K562 (cell line): ENCODE results near the gene ZGLP1. TPM values are rescaled to one million over a fixed set of nuclear protein-coding genes. Genes with fewer than 3 reads are reported as not detected.

Experiments used
- CAMTA2 ChIP-seq: fragments of 250-450 bp; sonication (Bioruptor Pico); conservative IDR thresholded peaks from 2 replicates; pipeline ENCODE4 v1.5.1; 2022
- HDAC1 ChIP-seq, 2 experiments: fragments of 450-650 bp; IDR thresholded peaks; 2 replicates each; pipeline ENCODE4 v1.6.1; 2016 to 2017; ENCODE audit warnings: inconsistent platforms in 1 of 2, mild to moderate bottlenecking in 1 of 2, moderate library complexity in 1 of 2
- ILF3 ChIP-seq: fragments of 450-650 bp; IDR thresholded peaks from 2 replicates; pipeline ENCODE4 v1.6.1; 2018; ENCODE audit warnings: antibody characterized with exemption, mild to moderate bottlenecking, moderate library complexity, borderline replicate concordance
- MLX ChIP-seq, 2 experiments: fragments of 450-650 bp in 1 of 2; sonication (generic) in 1 of 2; formaldehyde crosslinking; conservative IDR thresholded peaks; 2 replicates each; pipeline versions ENCODE4 v1.4.0 to v1.8.1; 2020 to 2022; ENCODE audit warnings: mild to moderate bottlenecking in 1 of 2, missing genetic modification reagents in 1 of 2
- RAD21 ChIP-seq, 2 experiments: fragments of 250-450 bp in 1 of 2; fragments of 450-650 bp in 1 of 2; sonication (Bioruptor Pico) in 1 of 2; formaldehyde crosslinking in 1 of 2; IDR thresholded peaks in 1 of 2; conservative IDR thresholded peaks in 1 of 2; 2 replicates each; pipeline versions ENCODE4 v1.4.0 to v1.8.0; 2020 to 2022; ENCODE audit warnings: mild to moderate bottlenecking in 2 of 2, moderate library complexity in 1 of 2
- ZBTB9 ChIP-seq: fragments of 450-650 bp; formaldehyde crosslinking; IDR thresholded peaks from 2 replicates; pipeline ENCODE4 v1.4.0; 2020; ENCODE audit warnings: mild to moderate bottlenecking, moderate library complexity
- ZFP1 ChIP-seq: fragments of 450-650 bp; formaldehyde crosslinking; IDR thresholded peaks from 2 replicates; pipeline ENCODE4 v1.4.0; 2020; ENCODE audit warnings: mild to moderate bottlenecking, mixed read lengths
- ZNF217 ChIP-seq: sonication (generic); formaldehyde crosslinking; IDR thresholded peaks from 2 replicates; pipeline ENCODE4 v1.8.0; 2022; ENCODE audit warnings: mild to moderate bottlenecking, missing genetic modification reagents
- polyA plus RNA-seq, 8 experiments: library from polyadenylated mRNA; depleted of rRNA in 4 of 8; stranded (reverse) in 5 of 8; unstranded in 3 of 8; fragments of >200 nt; fragmentation: Nextera tagmentation in 2 of 8; fragmentation: Illumina TruSeq in 1 of 8; extraction: Ambion mirVana in 2 of 8; extraction: Trizol in 1 of 8; gene quantifications; 2 replicates each; pipeline versions ENCODE4 v1.2.1 to v1.2.3, GENCODE V29; 2011 to 2014; ENCODE audit warnings: inconsistent platforms in 1 of 8, missing spikeins in 1 of 8
- total RNA-seq, 7 experiments: library from RNA; depleted of rRNA in 6 of 7; stranded (reverse); fragments of >200 nt in 6 of 7; fragmentation: Illumina TruSeq in 2 of 7; extraction: Trizol in 2 of 7; gene quantifications; 2 replicates each; pipeline versions ENCODE4 v1.2.1 to v1.2.3, GENCODE V29; 2011 to 2021; ENCODE audit warnings: low replicate concordance in 1 of 7
- TF ChIP-seq, protein P1 (sequence below): sonication (generic); formaldehyde crosslinking; IDR thresholded peaks from 2 replicates; pipeline ENCODE4 v1.8.0; 2022; ENCODE audit warnings: missing genetic modification reagents, mild to moderate bottlenecking, moderate library complexity, borderline replicate concordance
- TF ChIP-seq, protein P2 (sequence below): fragments of 250-450 bp; sonication (Bioruptor Pico); IDR thresholded peaks from 2 replicates; pipeline ENCODE4 v1.8.0; 2021; ENCODE audit warnings: moderate library complexity, mild to moderate bottlenecking, inconsistent platforms
- TF ChIP-seq, protein P3 (sequence below): fragments of 250-450 bp; sonication (Bioruptor Pico); IDR thresholded peaks from 2 replicates; pipeline ENCODE4 v1.5.0; 2021; ENCODE audit warnings: mild to moderate bottlenecking, borderline replicate concordance
- TF ChIP-seq, protein P4 (sequence below): fragments of 250-450 bp; sonication (Bioruptor Pico); IDR thresholded peaks from 2 replicates; pipeline ENCODE4 v1.8.0; 2022; ENCODE audit warnings: inconsistent platforms, mild to moderate bottlenecking, moderate library complexity, borderline replicate concordance
- TF ChIP-seq, protein P5 (sequence below): fragments of 450-650 bp; formaldehyde crosslinking; conservative IDR thresholded peaks from 2 replicates; pipeline ENCODE4 v1.4.0; 2022; ENCODE audit warnings: mild to moderate bottlenecking, missing genetic modification characterization
- TF ChIP-seq, protein P6 (sequence below): sonication (generic); formaldehyde crosslinking; IDR thresholded peaks from 2 replicates; pipeline ENCODE4 v1.8.0; 2022; ENCODE audit warnings: missing genetic modification reagents, mild to moderate bottlenecking, borderline replicate concordance

Gene ZGLP1
- total and polyA plus RNA-seq, 9 of the 15 experiments (the other 6 are each of a cell fraction or from before 2014, with no cell fraction given) = 0.24 to 4.5 (median 2.2) TPM

GRCh38 chr19:10270616-10271394 is 38.8 kb downstream of the ZGLP1 start, which contains the start of gene ICAM1 (continued):
- TF ChIP-seq, protein P1, sequence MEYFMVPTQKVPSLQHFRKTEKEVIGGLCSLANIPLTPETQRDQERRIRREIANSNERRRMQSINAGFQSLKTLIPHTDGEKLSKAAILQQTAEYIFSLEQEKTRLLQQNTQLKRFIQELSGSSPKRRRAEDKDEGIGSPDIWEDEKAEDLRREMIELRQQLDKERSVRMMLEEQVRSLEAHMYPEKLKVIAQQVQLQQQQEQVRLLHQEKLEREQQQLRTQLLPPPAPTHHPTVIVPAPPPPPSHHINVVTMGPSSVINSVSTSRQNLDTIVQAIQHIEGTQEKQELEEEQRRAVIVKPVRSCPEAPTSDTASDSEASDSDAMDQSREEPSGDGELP (CRISPR knock-in tag) = no peak; the same call in none of the 2 replicates
- TF ChIP-seq, protein P2, sequence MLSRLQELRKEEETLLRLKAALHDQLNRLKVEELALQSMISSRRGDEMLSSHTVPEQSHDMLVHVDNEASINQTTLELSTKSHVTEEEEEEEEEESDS (CRISPR knock-in tag) = no peak
- TF ChIP-seq ILF3 (no peak), ZFP1 (CRISPR knock-in tag) (no peak), ZNF217 (CRISPR knock-in tag) (no peak), MLX (CRISPR knock-in tag; conservative IDR thresholded peaks at IDR 0.05) (no peak), CAMTA2 (0 out of 2 replicates have a peak, but pooled peaks have one; percentile 22), HDAC1 (IDR thresholded peaks at IDR 0.05) (peak in 1 of 2 experiments; percentile 79; a peak in 1 of 4 replicates), ZBTB9 (CRISPR knock-in tag) (no peak), RAD21 (CRISPR knock-in tag; conservative IDR thresholded peaks at IDR 0.05 in 1 of 2, IDR thresholded peaks at IDR 0.05 in 1 of 2) (peak in 1 of 2 experiments; percentile 23; a peak in 2 of 4 replicates)
- TF ChIP-seq, protein P3, sequence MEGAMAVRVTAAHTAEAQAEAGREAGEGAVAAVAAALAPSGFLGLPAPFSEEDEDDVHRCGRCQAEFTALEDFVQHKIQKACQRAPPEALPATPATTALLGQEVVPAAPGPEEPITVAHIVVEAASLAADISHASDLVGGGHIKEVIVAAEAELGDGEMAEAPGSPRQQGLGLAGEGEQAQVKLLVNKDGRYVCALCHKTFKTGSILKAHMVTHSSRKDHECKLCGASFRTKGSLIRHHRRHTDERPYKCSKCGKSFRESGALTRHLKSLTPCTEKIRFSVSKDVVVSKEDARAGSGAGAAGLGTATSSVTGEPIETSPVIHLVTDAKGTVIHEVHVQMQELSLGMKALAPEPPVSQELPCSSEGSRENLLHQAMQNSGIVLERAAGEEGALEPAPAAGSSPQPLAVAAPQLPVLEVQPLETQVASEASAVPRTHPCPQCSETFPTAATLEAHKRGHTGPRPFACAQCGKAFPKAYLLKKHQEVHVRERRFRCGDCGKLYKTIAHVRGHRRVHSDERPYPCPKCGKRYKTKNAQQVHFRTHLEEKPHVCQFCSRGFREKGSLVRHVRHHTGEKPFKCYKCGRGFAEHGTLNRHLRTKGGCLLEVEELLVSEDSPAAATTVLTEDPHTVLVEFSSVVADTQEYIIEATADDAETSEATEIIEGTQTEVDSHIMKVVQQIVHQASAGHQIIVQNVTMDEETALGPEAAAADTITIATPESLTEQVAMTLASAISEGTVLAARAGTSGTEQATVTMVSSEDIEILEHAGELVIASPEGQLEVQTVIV (CRISPR knock-in tag) = no peak
- TF ChIP-seq, protein P4, sequence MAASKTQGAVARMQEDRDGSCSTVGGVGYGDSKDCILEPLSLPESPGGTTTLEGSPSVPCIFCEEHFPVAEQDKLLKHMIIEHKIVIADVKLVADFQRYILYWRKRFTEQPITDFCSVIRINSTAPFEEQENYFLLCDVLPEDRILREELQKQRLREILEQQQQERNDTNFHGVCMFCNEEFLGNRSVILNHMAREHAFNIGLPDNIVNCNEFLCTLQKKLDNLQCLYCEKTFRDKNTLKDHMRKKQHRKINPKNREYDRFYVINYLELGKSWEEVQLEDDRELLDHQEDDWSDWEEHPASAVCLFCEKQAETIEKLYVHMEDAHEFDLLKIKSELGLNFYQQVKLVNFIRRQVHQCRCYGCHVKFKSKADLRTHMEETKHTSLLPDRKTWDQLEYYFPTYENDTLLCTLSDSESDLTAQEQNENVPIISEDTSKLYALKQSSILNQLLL (CRISPR knock-in tag) = no peak
- TF ChIP-seq, protein P5, sequence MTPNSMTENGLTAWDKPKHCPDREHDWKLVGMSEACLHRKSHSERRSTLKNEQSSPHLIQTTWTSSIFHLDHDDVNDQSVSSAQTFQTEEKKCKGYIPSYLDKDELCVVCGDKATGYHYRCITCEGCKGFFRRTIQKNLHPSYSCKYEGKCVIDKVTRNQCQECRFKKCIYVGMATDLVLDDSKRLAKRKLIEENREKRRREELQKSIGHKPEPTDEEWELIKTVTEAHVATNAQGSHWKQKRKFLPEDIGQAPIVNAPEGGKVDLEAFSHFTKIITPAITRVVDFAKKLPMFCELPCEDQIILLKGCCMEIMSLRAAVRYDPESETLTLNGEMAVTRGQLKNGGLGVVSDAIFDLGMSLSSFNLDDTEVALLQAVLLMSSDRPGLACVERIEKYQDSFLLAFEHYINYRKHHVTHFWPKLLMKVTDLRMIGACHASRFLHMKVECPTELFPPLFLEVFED (CRISPR knock-in tag) = no peak
- TF ChIP-seq, protein P6, sequence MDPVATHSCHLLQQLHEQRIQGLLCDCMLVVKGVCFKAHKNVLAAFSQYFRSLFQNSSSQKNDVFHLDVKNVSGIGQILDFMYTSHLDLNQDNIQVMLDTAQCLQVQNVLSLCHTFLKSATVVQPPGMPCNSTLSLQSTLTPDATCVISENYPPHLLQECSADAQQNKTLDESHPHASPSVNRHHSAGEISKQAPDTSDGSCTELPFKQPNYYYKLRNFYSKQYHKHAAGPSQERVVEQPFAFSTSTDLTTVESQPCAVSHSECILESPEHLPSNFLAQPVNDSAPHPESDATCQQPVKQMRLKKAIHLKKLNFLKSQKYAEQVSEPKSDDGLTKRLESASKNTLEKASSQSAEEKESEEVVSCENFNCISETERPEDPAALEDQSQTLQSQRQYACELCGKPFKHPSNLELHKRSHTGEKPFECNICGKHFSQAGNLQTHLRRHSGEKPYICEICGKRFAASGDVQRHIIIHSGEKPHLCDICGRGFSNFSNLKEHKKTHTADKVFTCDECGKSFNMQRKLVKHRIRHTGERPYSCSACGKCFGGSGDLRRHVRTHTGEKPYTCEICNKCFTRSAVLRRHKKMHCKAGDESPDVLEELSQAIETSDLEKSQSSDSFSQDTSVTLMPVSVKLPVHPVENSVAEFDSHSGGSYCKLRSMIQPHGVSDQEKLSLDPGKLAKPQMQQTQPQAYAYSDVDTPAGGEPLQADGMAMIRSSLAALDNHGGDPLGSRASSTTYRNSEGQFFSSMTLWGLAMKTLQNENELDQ = no peak
